NCI-H146 (cell line): ENCODE measurements around the gene ZNF618.
"Not testable (repeated sequence)": the region's sequence is repeated elsewhere in the genome, so short reads cannot be mapped to it uniquely, and the experiment has no call there.

Source experiments
- DNase-seq: peaks from one replicate; lab custom pipeline; 2025; lab: John Stamatoyannopoulos, UW

ZNF618 gene

GRCh38 chr9:114082017-114082762 is 206.1 kb downstream of the ZNF618 start:
- DNase-seq: peak; percentile 61

GRCh38 chr9:114082763-114083412 is 206.8 kb downstream of the ZNF618 start:
- not testable (repeated sequence) for DNase-seq

GRCh38 chr9:114083666-114084065 is 207.6 kb downstream of the ZNF618 start:
- DNase-seq: no peak

- DNase-seq: no peak
Observed at GRCh38 chr9:114084282-114085073, 208.4 kb downstream of the ZNF618 start.

GRCh38 chr9:114085387-114085789 is 209.3 kb downstream of the ZNF618 start:
- no peak for DNase-seq

GRCh38 chr9:114086009-114086408 is 209.9 kb downstream of the ZNF618 start:
- DNase-seq: no peak

GRCh38 chr9:114086607-114087006 is 210.5 kb downstream of the ZNF618 start:
- no peak for DNase-seq

- no peak for DNase-seq
Observed at GRCh38 chr9:114087721-114088120, 211.6 kb downstream of the ZNF618 start.

GRCh38 chr9:114088571-114089170 is 212.6 kb downstream of the ZNF618 start:
- DNase-seq: no peak

GRCh38 chr9:114089206-114089840 is 213.2 kb downstream of the ZNF618 start:
- no peak for DNase-seq

GRCh38 chr9:114090798-114091197 is 214.7 kb downstream of the ZNF618 start:
- DNase-seq: no peak

- no peak for DNase-seq
Observed at GRCh38 chr9:114091711-114092110, 215.6 kb downstream of the ZNF618 start.

- no peak for DNase-seq
Observed at GRCh38 chr9:114092336-114092735, 216.2 kb downstream of the ZNF618 start.

- no peak for DNase-seq
Observed at GRCh38 chr9:114093031-114093471, 216.9 kb downstream of the ZNF618 start.

- no peak for DNase-seq
Observed at GRCh38 chr9:114093761-114094505, 217.8 kb downstream of the ZNF618 start.

- DNase-seq: no peak
Observed at GRCh38 chr9:114094971-114095370, 218.9 kb downstream of the ZNF618 start.

- DNase-seq: no peak
Observed at GRCh38 chr9:114096041-114096511, 220.0 kb downstream of the ZNF618 start.

GRCh38 chr9:114096866-114097612 is 220.9 kb downstream of the ZNF618 start:
- DNase-seq: no peak

GRCh38 chr9:114097613-114098020 is 221.5 kb downstream of the ZNF618 start:
- DNase-seq: no peak
